NCI-H1417 treated with DMSO at 0.1 percent for 48 hours (cell line): ENCODE results near the gene TMPRSS9.
"Not testable (repeated sequence)": the region's sequence is repeated elsewhere in the genome, so short reads cannot be mapped to it uniquely, and the experiment has no call there.

Source experiments
- DNase-seq: peaks from one replicate; lab custom pipeline; 2025; lab: John Stamatoyannopoulos, UW

The TMPRSS9 gene

DNA sequence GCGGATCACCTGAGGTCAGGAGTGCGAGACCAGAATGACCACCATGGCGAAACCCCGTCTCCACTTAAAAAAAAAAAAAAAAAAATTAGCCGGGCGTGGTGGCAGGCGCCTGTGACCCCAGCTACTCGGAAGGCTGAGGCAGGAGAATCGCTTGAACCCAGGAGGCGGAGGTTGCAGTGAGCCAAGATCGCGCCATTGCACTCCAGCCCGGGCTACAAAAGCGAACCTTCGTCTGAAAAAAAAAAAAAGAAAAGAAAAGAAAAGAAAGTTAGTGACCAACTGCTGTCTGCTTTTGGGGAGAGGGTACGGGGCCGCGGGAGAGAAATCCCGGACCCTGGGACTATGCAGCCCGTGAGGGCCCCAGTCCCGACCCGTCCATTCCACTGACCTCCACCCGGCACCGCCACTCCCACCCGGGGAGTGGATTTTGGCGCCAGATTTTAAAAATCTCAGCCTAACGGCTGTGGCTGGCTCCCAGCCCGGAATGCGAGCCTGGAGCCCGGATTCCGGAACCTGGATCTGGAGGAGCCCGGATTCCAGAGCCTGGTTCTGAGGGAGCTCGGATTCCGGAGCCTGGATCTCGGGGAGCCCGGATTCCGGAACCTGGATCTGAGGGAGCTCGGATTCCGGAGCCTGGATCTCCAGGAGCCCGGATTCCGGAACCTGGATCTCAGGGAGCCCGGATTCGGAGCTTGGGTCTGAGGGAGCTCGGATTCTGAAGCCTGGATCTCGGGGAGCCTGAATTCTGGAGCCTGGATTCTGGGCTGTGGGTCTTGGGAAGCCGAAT lies 102.8 kb downstream of the TMPRSS9 start:
- no peak for DNase-seq

DNA sequence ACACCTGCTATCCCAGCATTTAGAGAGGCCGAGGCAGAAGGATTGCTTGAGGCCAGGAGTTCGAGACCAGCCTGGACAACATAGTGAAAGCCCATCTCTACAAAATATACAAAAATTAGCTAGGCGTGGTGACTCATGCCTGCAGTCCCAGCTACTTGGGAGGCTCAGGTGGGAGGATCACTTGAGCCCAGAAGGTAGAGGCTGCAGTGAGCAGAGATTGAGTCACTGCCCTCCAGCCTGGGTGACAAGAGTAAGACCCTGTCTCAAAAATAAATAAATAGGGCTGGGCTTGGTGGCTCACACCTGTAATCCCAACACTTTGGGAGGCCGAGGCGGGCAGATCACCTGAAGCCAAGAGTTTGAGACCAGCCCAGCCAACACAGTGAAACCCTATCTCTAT lies 103.6 kb downstream of the TMPRSS9 start:
- DNase-seq, result not testable (repeated sequence)

DNA sequence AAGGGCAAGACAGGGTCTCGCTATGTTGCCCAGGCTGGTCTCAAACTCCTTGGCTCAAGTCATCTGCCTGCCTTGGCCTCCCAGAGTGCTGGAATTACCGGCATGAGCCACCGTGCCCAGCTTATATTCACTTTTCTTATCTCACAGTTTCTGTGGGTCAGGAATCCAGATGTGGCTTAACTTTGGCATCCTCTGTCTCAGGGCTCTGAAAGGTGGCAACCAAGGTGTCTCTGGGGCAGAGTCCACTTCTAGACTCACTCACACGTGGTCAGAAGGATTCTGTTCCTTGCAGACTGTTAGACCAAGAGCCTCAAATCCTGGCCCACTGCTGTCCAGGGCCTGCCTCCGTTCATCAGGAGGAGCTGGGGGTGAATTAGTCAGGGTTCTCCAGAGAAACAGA lies 104.3 kb downstream of the TMPRSS9 start:
- DNase-seq, result no peak

DNA sequence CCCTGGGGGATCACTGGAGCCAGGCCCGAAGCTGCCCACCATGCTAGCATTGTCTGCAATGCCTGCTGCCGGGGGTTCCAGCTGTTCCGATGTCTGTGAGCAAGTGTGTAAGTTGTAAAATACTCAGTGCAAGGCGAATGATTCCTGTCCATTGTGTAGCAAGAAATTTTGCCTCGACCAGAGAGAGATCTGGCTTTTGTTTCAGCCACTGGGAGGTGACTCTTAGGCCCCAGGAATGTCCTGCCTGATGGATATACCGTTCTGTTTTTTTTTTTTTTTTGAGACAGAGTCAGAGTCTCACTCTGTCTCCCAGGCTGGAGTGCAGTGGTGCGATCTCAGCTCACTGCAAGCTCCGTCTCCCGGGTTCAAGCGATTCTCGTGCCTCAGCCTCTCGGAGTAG lies 108.5 kb downstream of the TMPRSS9 start:
- DNase-seq, result no peak

DNA sequence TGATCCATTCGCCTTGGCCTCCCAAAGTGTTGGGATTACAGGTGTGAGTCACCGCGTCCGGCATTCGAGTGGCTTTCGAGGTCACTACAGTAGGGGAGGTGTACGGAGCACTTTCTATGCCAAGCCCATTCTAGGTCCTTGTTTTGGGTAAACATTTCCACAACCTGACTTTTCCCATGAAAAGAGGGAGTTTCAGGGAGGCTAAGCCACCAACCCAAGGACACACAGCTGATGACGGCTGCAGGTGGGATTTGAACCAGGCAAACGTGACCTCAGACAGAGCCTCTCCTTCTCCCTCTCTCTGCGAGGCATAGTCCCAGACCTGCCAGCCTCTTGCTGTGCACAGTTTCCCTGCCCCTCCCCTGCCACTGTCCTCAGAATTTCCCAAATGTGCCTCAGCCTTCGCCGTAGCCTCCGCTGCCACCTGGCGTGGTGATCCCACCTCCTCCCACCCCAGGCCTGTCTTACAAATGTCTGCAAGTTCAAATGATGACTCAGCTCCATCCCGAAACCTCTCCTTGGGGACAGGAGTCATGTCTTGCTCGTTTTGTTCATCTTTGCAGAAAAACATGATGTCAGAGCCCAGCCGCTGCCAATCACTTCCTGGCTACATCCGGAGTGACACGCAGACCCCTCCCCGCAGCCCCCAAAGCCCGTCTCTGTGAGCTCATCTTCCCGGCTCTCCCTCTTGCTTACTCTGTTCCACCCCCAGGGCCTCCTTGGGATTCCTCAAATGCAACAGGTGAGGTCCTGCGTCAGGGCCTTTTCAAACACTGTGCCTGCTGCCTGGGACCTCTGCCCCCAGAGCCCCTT lies 109.2 kb downstream of the TMPRSS9 start:
- no peak for DNase-seq

DNA sequence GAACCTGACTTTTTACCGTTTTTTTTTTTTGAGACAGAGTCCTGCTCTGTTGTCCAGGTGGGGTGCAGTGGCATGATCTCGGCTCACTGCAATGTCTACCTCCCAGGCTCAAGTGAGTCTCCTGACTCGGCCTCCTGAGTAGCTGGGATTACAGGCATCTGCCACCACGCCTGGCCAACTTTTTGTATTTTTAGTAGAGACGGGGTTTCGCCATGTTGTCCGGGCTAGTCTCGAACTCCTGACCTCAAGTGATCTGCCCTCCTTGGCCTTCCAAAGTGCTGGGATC lies 109.8 kb downstream of the TMPRSS9 start:
- DNase-seq, result not testable (repeated sequence)

DNA sequence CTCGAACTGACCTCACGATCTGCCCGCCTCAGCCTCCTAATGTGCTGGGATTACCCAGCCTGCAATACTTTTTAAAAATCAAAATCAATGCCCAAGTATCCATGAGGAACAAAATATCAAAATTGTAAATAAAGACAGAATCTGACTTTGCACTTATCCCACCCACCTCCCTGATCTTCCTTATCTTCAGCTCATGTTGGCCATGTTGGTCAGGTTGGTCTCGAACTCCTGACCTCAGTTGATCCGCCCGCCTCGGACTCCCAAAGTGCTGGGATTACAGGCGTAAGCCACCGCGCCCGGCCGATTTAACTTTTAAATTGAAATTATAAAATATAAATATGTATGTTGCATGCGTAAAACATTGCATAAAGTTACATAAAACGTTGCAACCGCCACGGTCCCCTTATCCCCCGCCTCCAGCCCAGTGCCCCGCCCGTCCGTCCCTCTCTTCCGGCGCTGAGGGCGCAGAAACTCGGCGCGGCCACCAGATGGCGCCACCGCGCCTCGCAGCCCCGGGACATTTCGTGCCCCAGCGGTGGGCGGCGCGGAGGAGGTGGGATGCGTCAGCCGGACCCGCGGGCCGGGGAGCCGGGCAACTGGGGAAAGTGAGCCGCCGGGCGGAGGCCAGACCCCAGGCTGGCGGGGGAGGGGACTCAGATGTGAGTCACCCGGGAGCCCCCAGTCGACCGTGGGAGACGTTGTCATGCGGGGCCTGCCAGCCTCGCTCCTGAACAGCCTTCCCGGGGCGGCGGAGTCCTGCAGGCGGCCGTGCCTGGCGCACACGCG lies 114.4 kb downstream of the TMPRSS9 start:
- DNase-seq, result no peak

DNA sequence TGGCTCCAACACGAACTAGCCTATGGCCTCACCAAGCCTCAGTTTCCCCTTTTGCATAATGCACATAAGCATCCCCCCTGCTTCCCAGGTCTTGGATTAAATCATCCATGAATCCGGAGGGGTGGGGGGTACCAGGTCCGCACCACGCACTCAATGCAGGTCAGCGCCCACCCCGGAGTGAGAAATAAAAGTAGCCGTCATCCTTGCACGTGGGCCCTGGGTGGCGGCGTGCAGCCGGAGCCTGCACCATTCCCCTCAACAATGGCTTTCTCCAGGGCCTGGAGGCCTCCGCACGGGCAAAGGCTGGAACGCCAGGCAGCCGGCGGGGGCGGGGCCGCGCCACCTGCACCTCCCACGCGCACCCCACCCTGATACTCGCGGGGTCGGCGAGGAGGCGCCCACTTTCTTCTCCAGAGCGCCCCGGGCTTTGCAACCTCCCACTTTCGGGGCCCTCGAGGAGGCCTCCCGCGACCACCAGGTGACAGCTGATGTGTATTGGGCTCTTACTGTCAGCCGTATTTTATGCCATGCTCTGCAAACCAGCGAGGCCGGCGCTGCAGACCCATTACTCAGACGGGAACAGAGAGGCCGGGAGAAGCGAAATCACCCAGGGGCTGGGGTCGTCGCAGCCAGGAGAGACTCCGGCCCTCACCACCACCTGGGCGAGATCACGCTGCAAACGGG lies 115.1 kb downstream of the TMPRSS9 start:
- no peak for DNase-seq
